Endodermal cell (in vitro differentiated cells): Measurements from ENCODE around the gene HNRNPA3. TPM values are rescaled to one million over a fixed set of nuclear protein-coding genes. Genes with fewer than 3 reads are reported as not detected.

Experiments
- DNase-seq: peaks from one replicate; pipeline ENCODE4 v3.0.0-alpha.2; 2017
- H3K27ac ChIP-seq: 2 replicates; pipeline ENCODE4 v1.5.1; 2013; ENCODE audit warnings: mild to moderate bottlenecking, low read depth, low read length, moderate library complexity
- H3K27me3 ChIP-seq: 2 replicates; pipeline ENCODE4 v1.6.1; 2013; ENCODE audit warnings: mild to moderate bottlenecking, low read length, moderate library complexity; ENCODE audit not compliant: insufficient read depth, control insufficient read depth, poor library complexity, severe bottlenecking
- H3K36me3 ChIP-seq: 2 replicates; pipeline ENCODE4 v1.7.0; 2013; ENCODE audit warnings: mild to moderate bottlenecking, low read length, moderate library complexity; ENCODE audit not compliant: control insufficient read depth, insufficient read depth
- H3K4me1 ChIP-seq: one replicate; pipeline ENCODE4 v1.7.0; 2013; ENCODE audit warnings: low read length; ENCODE audit not compliant: control insufficient read depth, insufficient read depth
- H3K4me3 ChIP-seq: 2 replicates; pipeline ENCODE4 v1.5.1; 2013; ENCODE audit warnings: mild to moderate bottlenecking, low read length, moderate library complexity
- H3K9ac ChIP-seq: 2 replicates; pipeline ENCODE4 v1.6.1; 2013; ENCODE audit warnings: mild to moderate bottlenecking, low read length, moderate library complexity; ENCODE audit not compliant: poor library complexity, severe bottlenecking; ENCODE audit errors: extremely low read depth
- H3K9me3 ChIP-seq: 2 replicates; pipeline ENCODE4 v1.6.1; 2013; ENCODE audit warnings: mild to moderate bottlenecking, low read length, moderate library complexity; ENCODE audit not compliant: control insufficient read depth
- H3K27ac Mint-ChIP-seq: 2 replicates; pipeline ENCODE4 v1.8.0; 2020; ENCODE audit warnings: mixed read lengths
- H3K27me3 Mint-ChIP-seq: 2 replicates; pipeline ENCODE4 v1.8.0; 2021; ENCODE audit warnings: mild to moderate bottlenecking, mixed read lengths; ENCODE audit not compliant: insufficient read depth
- H3K36me3 Mint-ChIP-seq: 2 replicates; pipeline ENCODE4 v1.8.0; 2020; ENCODE audit warnings: low read depth, mixed read lengths
- H3K4me1 Mint-ChIP-seq: 2 replicates; pipeline ENCODE4 v1.8.0; 2020; ENCODE audit warnings: mixed read lengths
- H3K4me3 Mint-ChIP-seq: 2 replicates; pipeline ENCODE4 v1.8.0; 2020; ENCODE audit warnings: mild to moderate bottlenecking, moderate library complexity, mixed read lengths
- H3K9me3 Mint-ChIP-seq: 2 replicates; pipeline ENCODE4 v1.8.0; 2020; ENCODE audit warnings: mild to moderate bottlenecking, mixed read lengths
- CTCF ChIP-seq: fragments of 200-600 bp; sonication (generic); conservative IDR thresholded peaks from 2 replicates; pipeline ENCODE4 v1.5.0; 2021; ENCODE audit warnings: antibody characterized with exemption, mild to moderate bottlenecking
- WGBS, 2 experiments: methylation state at CpG; one replicate each; pipeline versions ENCODE4 v1.1.5 to v1.1.7; 2013; ENCODE audit warnings: missing lambda C conversion rate in 2 of 2, mixed read lengths in 1 of 2; ENCODE audit not compliant: insufficient coverage in 1 of 2, insufficient read length in 1 of 2; 5-methylcytosine and 5-hydroxymethylcytosine counted together
- total RNA-seq, 2 donors: library from RNA; stranded (reverse); fragmentation: NEBNext Ultra II Directional in 1 of 2; extraction: Animal tissue kit (Norgen Biotek cat#: 25700) in 1 of 2; gene quantifications; 2 replicates in 1 of 2; 3 replicates in 1 of 2; pipeline ENCODE4 v1.2.1, GENCODE V29; 2021

HNRNPA3 gene
- total RNA-seq, 2 donors from 2014 or later, result 323 to 413 TPM

- Histone ChIP-seq H3K4me1 (no peaks in the 10 kb centered on the region), H3K9ac (no peak overlapping the region), H3K36me3 (peaks cover 64% of the 10 kb centered on the region), H3K27me3 (no peaks in the 10 kb centered on the region), H3K9me3 (no peaks in the 10 kb centered on the region), H3K27ac (no peak overlapping the region), H3K4me3 (no peak overlapping the region)
- no peaks in the 10 kb centered on the region for H3K9me3 Mint-ChIP-seq
- peaks cover 50% of the 10 kb centered on the region for H3K36me3 Mint-ChIP-seq
- WGBS, 2 experiments, result 94 to 100% methylated on average over 7 to 8 of the region's 8 CpGs
- H3K27me3 Mint-ChIP-seq, result no peaks in the 10 kb centered on the region
- no peak for DNase-seq
- H3K4me3 Mint-ChIP-seq, result no peak overlapping the region
- no peak for TF ChIP-seq CTCF
- peaks cover 3% of the 10 kb centered on the region for H3K4me1 Mint-ChIP-seq
- no peak overlapping the region for H3K27ac Mint-ChIP-seq
Observed at GRCh38 chr2:177232098-177232704, 19.6 kb downstream of the HNRNPA3 start.

- no peaks in the 10 kb centered on the region for H3K27me3 Mint-ChIP-seq
- TF ChIP-seq CTCF, result no peak
- H3K27ac Mint-ChIP-seq, result no peak overlapping the region
- H3K27ac ChIP-seq, result no peak overlapping the region
- no peaks in the 10 kb centered on the region for H3K4me1 Mint-ChIP-seq
- H3K9ac ChIP-seq, result no peak overlapping the region
- no peak for DNase-seq
- H3K9me3 ChIP-seq, result no peaks in the 10 kb centered on the region
- no peaks in the 10 kb centered on the region for H3K27me3 ChIP-seq
- H3K4me1 ChIP-seq, result no peaks in the 10 kb centered on the region
- peaks cover 65% of the 10 kb centered on the region for H3K36me3 ChIP-seq
- H3K36me3 Mint-ChIP-seq, result peaks cover 48% of the 10 kb centered on the region
- no peak overlapping the region for H3K4me3 ChIP-seq
- H3K9me3 Mint-ChIP-seq, result no peaks in the 10 kb centered on the region
- no peak overlapping the region for H3K4me3 Mint-ChIP-seq
Observed at GRCh38 chr2:177234267-177234666, 21.7 kb downstream of the HNRNPA3 start.

GRCh38 chr2:177235855-177236437, 23.4 kb downstream of the HNRNPA3 start:
- H3K27me3 ChIP-seq, result no peaks in the 10 kb centered on the region
- no peaks in the 10 kb centered on the region for H3K9me3 ChIP-seq
- WGBS, 2 experiments, result 97 to 98% methylated on average over 4 to 6 of the region's 6 CpGs
- Mint-ChIP-seq H3K4me3 (no peak overlapping the region), H3K36me3 (peaks cover 37% of the 10 kb centered on the region), H3K9me3 (no peaks in the 10 kb centered on the region), H3K4me1 (peaks cover 2% of the 10 kb centered on the region), H3K27me3 (no peaks in the 10 kb centered on the region), H3K27ac (peak overlapping the region; percentile 52)
- H3K9ac ChIP-seq, result no peak overlapping the region
- TF ChIP-seq CTCF, result peak; percentile 31
- peaks cover 48% of the 10 kb centered on the region for H3K36me3 ChIP-seq
- H3K4me3 ChIP-seq, result no peak overlapping the region
- no peaks in the 10 kb centered on the region for H3K4me1 ChIP-seq
- no peak overlapping the region for H3K27ac ChIP-seq
- no peak for DNase-seq
